Liver (tissue), 9 donors: ENCODE results near the gene NIT1. TPM values are rescaled to one million over a fixed set of nuclear protein-coding genes. Genes with fewer than 3 reads are reported as not detected.

Experiments
- DNase-seq: peaks from one replicate; pipeline ENCODE4 v3.0.0-alpha.2; 2017; ENCODE audit warnings: low spot score
- H3K27ac ChIP-seq, 2 donors: one replicate each; pipeline ENCODE4 v1.7.0; 2013; ENCODE audit warnings: inconsistent platforms in 2 of 2, low read length in 2 of 2, control low read depth in 1 of 2, low read depth in 1 of 2, mild to moderate bottlenecking in 1 of 2
- H3K27me3 ChIP-seq, 4 donors: one replicate each; pipeline versions ENCODE4 v1.6.1 to v1.7.0; 2013; ENCODE audit warnings: low read length in 3 of 4, inconsistent platforms in 1 of 4, mild to moderate bottlenecking in 1 of 4, moderate library complexity in 1 of 4; ENCODE audit not compliant: control insufficient read depth in 4 of 4, insufficient read depth in 4 of 4
- H3K36me3 ChIP-seq, 4 donors: one replicate each; pipeline versions ENCODE4 v1.6.1 to v1.7.0; 2013; ENCODE audit warnings: low read length in 3 of 4, mild to moderate bottlenecking in 3 of 4, low read depth in 1 of 4, moderate library complexity in 1 of 4; ENCODE audit not compliant: control insufficient read depth in 4 of 4, insufficient read depth in 3 of 4
- H3K4me1 ChIP-seq, 4 donors: one replicate each; pipeline versions ENCODE4 v1.6.1 to v1.7.0; 2013; ENCODE audit warnings: low read length in 3 of 4, mild to moderate bottlenecking in 3 of 4, moderate library complexity in 1 of 4; ENCODE audit not compliant: control insufficient read depth in 4 of 4, insufficient read depth in 4 of 4
- H3K4me3 ChIP-seq, 3 donors: one replicate each; pipeline versions ENCODE4 v1.6.1 to v1.7.0; 2013; ENCODE audit warnings: low read length in 3 of 3, control low read depth in 1 of 3, low read depth in 1 of 3, mild to moderate bottlenecking in 1 of 3
- H3K9ac ChIP-seq, 2 donors: one replicate each; pipeline ENCODE4 v1.7.0; 2013; ENCODE audit warnings: low read length in 2 of 2, mild to moderate bottlenecking in 2 of 2, moderate library complexity in 2 of 2, control low read depth in 1 of 2, low read depth in 1 of 2
- H3K9me3 ChIP-seq, 4 donors: one replicate each; pipeline versions ENCODE4 v1.6.1 to v1.7.0; 2013; ENCODE audit warnings: low read length in 3 of 4; ENCODE audit not compliant: control insufficient read depth in 4 of 4
- ATF3 ChIP-seq: IDR thresholded peaks from 2 replicates; pipeline ENCODE4 v1.6.1; 2016; ENCODE audit warnings: antibody characterized with exemption
- CTCF ChIP-seq: fragments of 150-350 bp; IDR thresholded peaks from 2 replicates; pipeline ENCODE4 v1.5.1; 2017; ENCODE audit warnings: improper control_type of control experiment, low read depth, low read length; ENCODE audit not compliant: missing input control
- EGR1 ChIP-seq, 2 donors: IDR thresholded peaks; 2 replicates each; pipeline ENCODE4 v1.6.1; 2016 to 2018; ENCODE audit warnings: antibody characterized with exemption in 2 of 2, low read depth in 2 of 2
- FOXA2 ChIP-seq: IDR thresholded peaks from 2 replicates; pipeline ENCODE4 v1.6.1; 2016; ENCODE audit warnings: antibody characterized with exemption
- HNF4A ChIP-seq, 2 donors: conservative IDR thresholded peaks; 2 replicates each; pipeline ENCODE4 v1.6.1; 2016; ENCODE audit warnings: antibody characterized with exemption in 2 of 2, mild to moderate bottlenecking in 2 of 2
- HNF4G ChIP-seq: IDR thresholded peaks from 2 replicates; pipeline ENCODE4 v1.6.1; 2016; ENCODE audit warnings: antibody characterized with exemption
- JUND ChIP-seq, 2 donors: IDR thresholded peaks; 2 replicates each; pipeline ENCODE4 v1.6.1; 2016; ENCODE audit warnings: antibody characterized with exemption in 2 of 2
- MAX ChIP-seq: IDR thresholded peaks from 2 replicates; pipeline ENCODE4 v1.6.1; 2016; ENCODE audit warnings: antibody characterized with exemption
- RXRA ChIP-seq, 2 donors: IDR thresholded peaks; 2 replicates each; pipeline ENCODE4 v1.6.1; 2017 to 2018; ENCODE audit warnings: antibody characterized with exemption in 2 of 2, mild to moderate bottlenecking in 1 of 2
- SP1 ChIP-seq: IDR thresholded peaks from 2 replicates; pipeline ENCODE4 v1.6.1; 2018; ENCODE audit warnings: antibody characterized with exemption, mild to moderate bottlenecking
- TAF1 ChIP-seq: conservative IDR thresholded peaks from 2 replicates; pipeline ENCODE4 v1.6.1; 2016; ENCODE audit warnings: antibody characterized with exemption, mild to moderate bottlenecking
- WGBS: extraction: QIAGEN DNeasy Blood & Tissue Kit; methylation state at CpG from one replicate; pipeline ENCODE4 v1.1.7; 2013; 5-methylcytosine and 5-hydroxymethylcytosine counted together
- polyA plus RNA-seq, 2 donors: library from polyadenylated mRNA; stranded (reverse) in 1 of 2; unstranded in 1 of 2; fragments of 200-250 nt in 1 of 2; fragments of >200 nt in 1 of 2; fragmentation: Nextera tagmentation in 1 of 2; extraction: Ambion mirVana in 1 of 2; gene quantifications; one replicate each; pipeline versions ENCODE4 v1.2.1 to v1.2.3, GENCODE V29; 2013 to 2015
- total RNA-seq, 2 donors: library from RNA; depleted of rRNA; stranded (reverse); fragments of >200 nt; gene quantifications; one replicate each; pipeline ENCODE4 v1.2.3, GENCODE V29; 2014
- TF ChIP-seq, protein P1 (sequence below): IDR thresholded peaks from 2 replicates; pipeline ENCODE4 v1.6.1; 2016; ENCODE audit warnings: antibody characterized with exemption, mild to moderate bottlenecking
- TF ChIP-seq, protein P2 (sequence below): IDR thresholded peaks from 2 replicates; pipeline ENCODE4 v1.6.1; 2016; ENCODE audit warnings: antibody characterized with exemption
- donor health status: healthy.
- donor health status: healthy.
- donor health status: healthy.
- donor health status: healthy.
- donor health status: healthy.

The NIT1 gene
- total and polyA plus RNA-seq, 4 donors: 17.8 to 45.8 (median 39.3) TPM

GRCh38 chr1:161133220-161133740 lies 15.4 kb downstream of the NIT1 start:
- H3K4me3 ChIP-seq: peak overlapping the region; percentile 65 to 88 (median 72)
- peaks cover 0 to 11% (median 6%) of the 10 kb centered on the region in 4 donors for H3K36me3 ChIP-seq
- H3K27me3 ChIP-seq: no peaks in the 10 kb centered on the region
- peak overlapping the region; percentile 48 to 68 for H3K9ac ChIP-seq
- H3K9me3 ChIP-seq: no peaks in the 10 kb centered on the region
- DNase-seq: no peak
- TF ChIP-seq CTCF (no peak), SP1 (no peak), ATF3 (no peak), EGR1 (IDR thresholded peaks at IDR 0.05; ENCODE audit: low read depth in 2 of 2) (no peak), RXRA (IDR thresholded peaks at IDR 0.05) (no peak), JUND (IDR thresholded peaks at IDR 0.05) (no peak), MAX (no peak), HNF4G (no peak), TAF1 (no peak), FOXA2 (no peak)
- TF ChIP-seq, protein P1, sequence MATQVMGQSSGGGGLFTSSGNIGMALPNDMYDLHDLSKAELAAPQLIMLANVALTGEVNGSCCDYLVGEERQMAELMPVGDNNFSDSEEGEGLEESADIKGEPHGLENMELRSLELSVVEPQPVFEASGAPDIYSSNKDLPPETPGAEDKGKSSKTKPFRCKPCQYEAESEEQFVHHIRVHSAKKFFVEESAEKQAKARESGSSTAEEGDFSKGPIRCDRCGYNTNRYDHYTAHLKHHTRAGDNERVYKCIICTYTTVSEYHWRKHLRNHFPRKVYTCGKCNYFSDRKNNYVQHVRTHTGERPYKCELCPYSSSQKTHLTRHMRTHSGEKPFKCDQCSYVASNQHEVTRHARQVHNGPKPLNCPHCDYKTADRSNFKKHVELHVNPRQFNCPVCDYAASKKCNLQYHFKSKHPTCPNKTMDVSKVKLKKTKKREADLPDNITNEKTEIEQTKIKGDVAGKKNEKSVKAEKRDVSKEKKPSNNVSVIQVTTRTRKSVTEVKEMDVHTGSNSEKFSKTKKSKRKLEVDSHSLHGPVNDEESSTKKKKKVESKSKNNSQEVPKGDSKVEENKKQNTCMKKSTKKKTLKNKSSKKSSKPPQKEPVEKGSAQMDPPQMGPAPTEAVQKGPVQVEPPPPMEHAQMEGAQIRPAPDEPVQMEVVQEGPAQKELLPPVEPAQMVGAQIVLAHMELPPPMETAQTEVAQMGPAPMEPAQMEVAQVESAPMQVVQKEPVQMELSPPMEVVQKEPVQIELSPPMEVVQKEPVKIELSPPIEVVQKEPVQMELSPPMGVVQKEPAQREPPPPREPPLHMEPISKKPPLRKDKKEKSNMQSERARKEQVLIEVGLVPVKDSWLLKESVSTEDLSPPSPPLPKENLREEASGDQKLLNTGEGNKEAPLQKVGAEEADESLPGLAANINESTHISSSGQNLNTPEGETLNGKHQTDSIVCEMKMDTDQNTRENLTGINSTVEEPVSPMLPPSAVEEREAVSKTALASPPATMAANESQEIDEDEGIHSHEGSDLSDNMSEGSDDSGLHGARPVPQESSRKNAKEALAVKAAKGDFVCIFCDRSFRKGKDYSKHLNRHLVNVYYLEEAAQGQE: no peak
- TF ChIP-seq, protein P2, sequence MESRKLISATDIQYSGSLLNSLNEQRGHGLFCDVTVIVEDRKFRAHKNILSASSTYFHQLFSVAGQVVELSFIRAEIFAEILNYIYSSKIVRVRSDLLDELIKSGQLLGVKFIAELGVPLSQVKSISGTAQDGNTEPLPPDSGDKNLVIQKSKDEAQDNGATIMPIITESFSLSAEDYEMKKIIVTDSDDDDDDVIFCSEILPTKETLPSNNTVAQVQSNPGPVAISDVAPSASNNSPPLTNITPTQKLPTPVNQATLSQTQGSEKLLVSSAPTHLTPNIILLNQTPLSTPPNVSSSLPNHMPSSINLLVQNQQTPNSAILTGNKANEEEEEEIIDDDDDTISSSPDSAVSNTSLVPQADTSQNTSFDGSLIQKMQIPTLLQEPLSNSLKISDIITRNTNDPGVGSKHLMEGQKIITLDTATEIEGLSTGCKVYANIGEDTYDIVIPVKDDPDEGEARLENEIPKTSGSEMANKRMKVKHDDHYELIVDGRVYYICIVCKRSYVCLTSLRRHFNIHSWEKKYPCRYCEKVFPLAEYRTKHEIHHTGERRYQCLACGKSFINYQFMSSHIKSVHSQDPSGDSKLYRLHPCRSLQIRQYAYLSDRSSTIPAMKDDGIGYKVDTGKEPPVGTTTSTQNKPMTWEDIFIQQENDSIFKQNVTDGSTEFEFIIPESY: no peak
- 8% methylated on average over 11 of the region's 11 CpGs for WGBS
- peaks cover 0 to 21% (median 16%) of the 10 kb centered on the region in 4 donors for H3K4me1 ChIP-seq
- peak overlapping the region; percentile 92 to 99 for H3K27ac ChIP-seq

DNA sequence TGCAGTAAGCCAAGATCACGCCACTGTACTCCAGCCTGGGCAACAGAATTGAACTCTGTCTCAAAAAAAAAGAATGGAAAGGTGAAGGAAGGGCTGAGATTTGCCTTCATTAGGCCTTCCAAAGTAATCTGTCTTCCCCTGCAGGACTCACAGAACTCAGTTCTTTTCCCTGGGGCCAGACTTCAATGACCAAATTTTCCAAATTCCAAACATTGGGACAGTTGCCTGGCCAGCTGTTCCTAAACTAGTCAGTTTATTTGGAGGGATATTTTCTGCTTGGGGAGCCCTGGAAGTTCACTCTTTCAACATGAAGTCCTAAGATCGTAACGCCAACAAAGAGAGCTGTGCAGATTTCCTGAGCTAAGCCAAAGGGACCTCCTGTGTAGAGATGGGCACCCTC lies 20.0 kb downstream of the NIT1 start:
- TF ChIP-seq HNF4A (conservative IDR thresholded peaks at IDR 0.05): no peak
- Histone ChIP-seq H3K36me3 (no peaks in the 10 kb centered on the region), H3K27ac (no peak overlapping the region), H3K4me1 (peaks cover 0 to 12% (median 6%) of the 10 kb centered on the region in 4 donors), H3K9ac (no peak overlapping the region), H3K9me3 (no peaks in the 10 kb centered on the region), H3K27me3 (no peaks in the 10 kb centered on the region), H3K4me3 (no peak overlapping the region)
- DNase-seq: no peak
- WGBS: 80% methylated on average over 3 of the region's 3 CpGs
